GM21390 (cell line): ENCODE data around the gene NEURL1B.
"Not testable (repeated sequence)": the region's sequence is repeated elsewhere in the genome, so short reads cannot be mapped to it uniquely, and the experiment has no call there.

ENCODE experiments used
- ATAC-seq: cut with Tn5 transposase; IDR thresholded peaks from one replicate; pipeline ENCODE4 v1.9.1; 2021; ENCODE audit not compliant: unreplicated experiment

Gene NEURL1B

GRCh38 chr5:172648013-172648381, 6.9 kb downstream of the NEURL1B start:
- ATAC-seq = no peak

DNA sequence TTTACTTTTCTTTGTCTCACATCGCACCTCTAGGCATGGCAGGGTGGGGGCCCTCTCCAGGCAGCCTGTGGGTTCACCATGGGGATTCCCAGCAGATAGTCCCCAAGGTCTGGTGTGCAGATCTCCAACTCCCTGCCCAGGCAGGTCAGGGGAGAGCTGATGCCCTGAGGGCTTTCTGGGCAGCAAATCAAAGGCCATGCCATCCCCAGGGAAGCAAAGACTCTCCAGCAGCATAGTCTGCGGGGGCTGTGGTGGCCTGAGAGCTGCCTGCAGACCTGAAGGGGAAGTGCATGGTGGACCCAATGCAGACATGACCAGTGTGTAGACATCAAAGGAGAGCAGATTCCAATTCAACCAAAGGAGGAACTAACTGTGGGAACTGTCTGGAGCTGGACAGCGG, 7.7 kb downstream of the NEURL1B start:
- ATAC-seq = no peak

- ATAC-seq = not testable (repeated sequence)
Measured at GRCh38 chr5:172656496-172656895, 15.4 kb downstream of the NEURL1B start.

- ATAC-seq = not testable (repeated sequence)
Measured at GRCh38 chr5:172657524-172658233, 16.6 kb downstream of the NEURL1B start.

DNA sequence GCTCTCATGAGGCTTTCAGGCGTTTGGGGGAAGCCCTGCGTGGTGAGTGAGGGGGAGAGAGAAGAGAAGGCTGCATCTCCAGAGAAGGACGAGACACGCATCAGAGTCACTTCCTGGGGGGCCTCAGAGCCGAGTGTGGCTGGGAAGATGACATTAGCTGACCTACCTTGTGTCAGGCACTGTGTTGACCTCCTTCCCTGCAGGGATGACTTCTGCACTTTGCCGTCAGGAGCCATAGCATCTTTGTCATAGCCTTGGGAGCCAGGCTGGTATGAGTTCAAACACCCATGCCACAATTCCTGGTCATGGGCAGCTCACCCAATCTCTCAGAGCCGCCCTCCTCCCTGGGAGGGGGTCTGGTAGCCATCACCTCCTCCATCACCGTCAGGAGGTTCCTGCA, 17.3 kb downstream of the NEURL1B start:
- no peak for ATAC-seq

- no peak for ATAC-seq
Measured at GRCh38 chr5:172658961-172659501, 18.0 kb downstream of the NEURL1B start.

DNA sequence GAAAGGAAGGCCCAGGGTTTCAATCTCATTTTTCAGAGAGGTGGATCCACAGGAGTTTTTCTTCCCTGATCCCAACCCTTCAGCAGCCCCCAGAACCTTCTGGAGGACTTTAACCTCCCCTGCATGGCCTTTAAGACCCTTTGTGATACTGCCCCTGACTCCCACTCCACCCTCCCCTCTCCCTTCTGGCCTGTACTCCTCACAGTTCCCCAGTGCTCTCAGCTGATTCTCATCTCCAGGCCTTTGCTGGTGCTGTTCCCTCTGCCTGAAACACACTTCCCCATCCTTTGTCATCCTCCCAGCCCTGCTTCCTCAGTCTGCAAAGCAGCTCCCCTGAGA, 18.5 kb downstream of the NEURL1B start:
- no peak for ATAC-seq

DNA sequence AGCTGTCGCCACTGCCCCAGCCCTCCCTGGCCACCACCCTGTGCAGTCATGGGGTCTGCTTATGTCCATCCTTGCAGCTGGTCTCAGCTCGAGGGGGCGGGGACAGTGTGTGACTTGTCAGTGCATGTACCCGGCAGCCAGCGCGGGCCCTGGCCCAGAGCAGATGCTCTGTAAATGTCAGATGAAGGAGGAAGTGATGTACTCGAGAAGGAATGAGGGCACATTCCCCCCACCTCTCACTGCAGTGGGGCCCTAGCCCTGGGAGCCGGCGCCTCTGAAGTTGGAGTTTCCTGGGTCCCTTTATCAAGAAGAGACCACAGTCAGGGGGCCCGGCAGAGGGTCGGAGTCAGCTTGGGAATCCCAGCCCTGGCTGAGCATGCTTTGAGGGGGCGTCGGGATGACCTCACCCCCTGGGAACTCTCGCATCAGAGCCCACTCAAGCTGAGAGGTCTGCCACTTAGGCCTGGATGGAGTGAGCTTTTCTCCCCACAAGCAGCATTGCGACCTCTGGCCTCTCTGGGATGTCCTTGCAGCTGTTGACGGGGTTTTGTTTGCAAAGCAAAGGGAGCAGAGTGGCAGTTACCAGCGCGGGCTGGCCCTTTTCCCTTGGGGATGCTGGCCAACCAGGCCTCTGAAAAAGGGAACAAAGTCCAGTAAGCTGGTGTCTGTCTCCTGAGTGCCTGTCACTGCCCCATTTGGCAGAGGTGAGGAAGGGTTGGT, 19.0 kb downstream of the NEURL1B start:
- no peak for ATAC-seq

- ATAC-seq = no peak
Measured at GRCh38 chr5:172660974-172661373, 19.9 kb downstream of the NEURL1B start.

- ATAC-seq = no peak
Measured at GRCh38 chr5:172661526-172661925, 20.5 kb downstream of the NEURL1B start.

DNA sequence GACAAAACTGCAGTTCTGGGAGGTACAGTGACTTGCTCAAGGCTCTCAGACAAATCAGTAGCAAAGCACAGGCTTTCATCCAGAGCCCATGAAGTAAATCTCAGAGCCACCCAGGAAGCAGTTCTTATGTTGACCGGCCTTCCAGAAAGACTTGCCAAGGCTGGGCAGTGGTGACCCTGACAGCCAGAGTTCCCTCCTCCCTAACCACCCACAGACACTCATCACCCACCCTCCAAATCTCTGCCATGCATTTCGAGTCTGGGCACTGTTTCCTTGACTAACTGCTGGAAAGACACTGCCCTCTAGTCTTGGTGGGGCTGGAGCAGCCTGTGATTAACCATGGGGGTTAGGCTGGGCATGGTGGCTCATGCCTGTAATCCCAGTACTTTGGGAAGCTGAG, 21.5 kb downstream of the NEURL1B start:
- no peak for ATAC-seq

- ATAC-seq = no peak
Measured at GRCh38 chr5:172664018-172664417, 23.0 kb downstream of the NEURL1B start.

GRCh38 chr5:172664681-172665541, 23.8 kb downstream of the NEURL1B start:
- no peak for ATAC-seq

GRCh38 chr5:172666251-172666650, 25.2 kb downstream of the NEURL1B start:
- ATAC-seq = no peak

DNA sequence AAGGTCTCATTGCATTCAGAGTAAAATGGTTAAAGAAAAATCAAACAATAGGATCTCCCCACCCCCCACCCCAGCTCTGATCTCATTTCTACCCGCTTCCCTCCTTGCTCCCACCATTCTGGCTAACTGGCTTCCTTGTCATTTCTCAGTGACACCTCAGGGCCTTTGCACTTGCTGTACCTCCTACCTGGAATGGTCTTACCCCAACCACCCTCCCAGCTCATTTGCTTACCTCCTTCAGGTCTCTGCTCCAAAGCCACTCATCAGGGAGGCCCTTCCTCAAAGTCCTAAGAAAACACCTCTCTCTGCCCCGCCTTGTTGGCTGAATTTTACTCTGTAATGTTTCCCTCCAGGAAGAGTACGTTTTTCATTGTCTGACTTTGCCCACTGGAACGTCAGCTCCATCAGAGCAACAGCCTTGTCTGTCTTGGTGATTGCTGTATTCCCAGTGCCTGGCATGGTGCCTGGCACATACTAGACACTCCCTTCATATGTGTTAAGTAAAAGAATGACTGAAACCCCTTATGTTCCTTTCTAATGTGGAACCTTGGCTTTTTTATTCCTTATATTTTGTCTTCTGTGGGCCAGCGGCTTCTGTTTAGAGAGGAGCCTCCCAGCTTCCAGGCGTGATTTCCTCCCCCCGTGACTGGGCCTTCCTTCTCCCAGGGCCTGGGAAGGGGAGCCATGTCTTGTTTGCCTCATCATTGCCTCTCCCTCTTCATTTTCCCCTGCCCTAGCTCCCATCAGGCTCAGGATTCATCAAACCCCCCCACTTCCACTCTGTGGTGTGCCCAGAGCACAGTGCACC, 26.9 kb downstream of the NEURL1B start:
- ATAC-seq = no peak

DNA sequence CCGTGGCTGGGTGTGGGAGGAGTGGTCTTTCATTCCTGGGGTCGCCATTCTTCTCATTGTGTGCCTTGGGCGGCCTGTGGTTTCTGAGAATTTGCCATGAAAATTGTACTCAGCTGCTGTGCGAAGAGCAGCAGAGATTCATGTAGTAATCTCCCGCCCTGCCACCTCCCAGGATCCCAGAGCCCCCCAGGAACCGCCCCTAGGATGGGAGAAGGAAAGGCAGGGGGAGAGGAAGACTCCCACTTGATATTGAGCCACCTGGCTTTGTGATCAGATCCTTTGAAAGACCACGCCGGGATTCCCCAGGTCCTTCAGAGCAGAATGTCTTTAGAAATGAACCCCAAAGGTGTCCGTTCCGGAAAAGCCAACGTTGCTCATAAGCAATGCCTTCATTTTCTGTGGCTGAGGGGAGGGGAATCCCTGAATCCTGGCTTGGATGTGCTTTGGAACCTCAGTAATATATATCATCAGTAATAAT, 27.6 kb downstream of the NEURL1B start:
- ATAC-seq = no peak

GRCh38 chr5:172669386-172670004, 28.4 kb downstream of the NEURL1B start:
- ATAC-seq = no peak

- no peak for ATAC-seq
Measured at GRCh38 chr5:172670005-172670402, 28.9 kb downstream of the NEURL1B start.

- ATAC-seq = no peak
Measured at GRCh38 chr5:172670444-172670843, 29.4 kb downstream of the NEURL1B start.

- no peak for ATAC-seq
Measured at GRCh38 chr5:172671091-172671490, 30.0 kb downstream of the NEURL1B start.
